K562 (cell line): ENCODE results near the gene CACNA2D4. TPM values are rescaled to one million over a fixed set of nuclear protein-coding genes. Genes with fewer than 3 reads are reported as not detected.

Experiments
- ATAC-seq: fragments of 200-7000 bp; cut with Tn5 transposase; 3 replicates; pipeline ENCODE4 v1.9.1; 2020; ENCODE audit warnings: moderate library complexity
- BruUV-seq: library from RNA; stranded (reverse); fragments of 400-500 nt; replicated peaks from 2 replicates; lab custom pipeline; 2021; lab: Mats Ljungman, UMichigan
- CTCF ChIA-PET: fragments of 300-600 bp; formaldehyde crosslinking; extraction: SDS; loops from one replicate; lab custom pipeline; 2021; ENCODE audit warnings: low intra/inter-chr PET ratio; lab: Yijun Ruan, JAX
- POLR2A ChIA-PET: fragments of 300-600, 350-650 bp; sonication (Branson Sonifier 250); formaldehyde crosslinking; extraction: SDS; loops from one replicate; lab custom pipeline; 2021; ENCODE audit warnings: antibody characterized with exemption, inconsistent platforms; lab: Yijun Ruan, JAX
- DNase-seq, 4 experiments: peaks; one replicate each; pipeline versions ENCODE4 v3.0.0 to v3.0.0-alpha.2; 2011 to 2018; ENCODE audit warnings: low spot score in 3 of 4, mixed read lengths in 3 of 4; ENCODE audit errors: extremely low read depth in 1 of 4
- FAIRE-seq: peaks from 2 replicates; lab custom pipeline; 2011; peaks lifted over from hg19 to GRCh38; lab: Jason Lieb, UNC
- H2AFZ ChIP-seq: 2 replicates; pipeline ENCODE4 v1.6.0; 2011; ENCODE audit warnings: low read depth, low read length, control low read depth, inconsistent platforms
- H3K27ac ChIP-seq: fragments of 200-600 bp; 3 replicates; pipeline ENCODE4 v1.8.0; 2011; ENCODE audit warnings: low read depth, mild to moderate bottlenecking, control low read depth, inconsistent platforms, low read length, moderate library complexity, mixed read lengths; ENCODE audit errors: extremely low read depth
- H3K27me3 ChIP-seq, 2 experiments: fragments of 300-600 bp in 1 of 2; 2 replicates in 1 of 2; 3 replicates in 1 of 2; pipeline versions ENCODE4 v1.6.0 to v1.8.0; 2011; ENCODE audit warnings: inconsistent platforms in 2 of 2, low read length in 2 of 2, mild to moderate bottlenecking in 1 of 2, mixed read lengths in 1 of 2, moderate library complexity in 1 of 2; ENCODE audit not compliant: control insufficient read depth in 2 of 2, insufficient read depth in 2 of 2
- H3K36me3 ChIP-seq: fragments of 300-600 bp; 3 replicates; pipeline ENCODE4 v1.8.0; 2011; ENCODE audit warnings: mild to moderate bottlenecking, low read length, inconsistent platforms; ENCODE audit not compliant: control insufficient read depth, insufficient read depth
- H3K4me1 ChIP-seq, 2 experiments: fragments of 200-600 bp in 1 of 2; replicated peaks in 1 of 2; 2 replicates in 1 of 2; 3 replicates in 1 of 2; pipeline versions ENCODE4 v1.5.1 to v1.8.0; 2011; ENCODE audit warnings: inconsistent platforms in 2 of 2, low read length in 2 of 2, mild to moderate bottlenecking in 1 of 2, mixed read lengths in 1 of 2, moderate library complexity in 1 of 2; ENCODE audit not compliant: control insufficient read depth in 2 of 2, insufficient read depth in 2 of 2
- H3K4me2 ChIP-seq: 2 replicates; pipeline ENCODE4 v1.6.1; 2011; ENCODE audit warnings: low read length, control low read depth, inconsistent platforms, mixed read lengths; ENCODE audit not compliant: insufficient read depth
- H3K4me3 ChIP-seq: fragments of 200-600 bp; sonication (generic), shearing (Covaris generic); 2 replicates; pipeline ENCODE4 v1.5.1; 2016; ENCODE audit warnings: control low read depth, inconsistent platforms
- H3K79me2 ChIP-seq: fragments of 200-600 bp; 3 replicates; pipeline ENCODE4 v1.8.0; 2011; ENCODE audit warnings: low read length, inconsistent platforms; ENCODE audit not compliant: control insufficient read depth, insufficient read depth
- H3K9ac ChIP-seq, 2 experiments: 2 replicates each; pipeline versions ENCODE4 v1.6.0 to v1.6.1; 2011; ENCODE audit warnings: low read depth in 2 of 2, low read length in 2 of 2, control low read depth in 1 of 2, inconsistent platforms in 1 of 2, mild to moderate bottlenecking in 1 of 2, mixed read lengths in 1 of 2; ENCODE audit not compliant: insufficient read depth in 1 of 2
- H3K9me1 ChIP-seq: one replicate; pipeline ENCODE4 v1.6.0; 2011; ENCODE audit warnings: inconsistent platforms, mild to moderate bottlenecking, low read length, moderate library complexity; ENCODE audit not compliant: control insufficient read depth, insufficient read depth
- H3K9me3 ChIP-seq: replicated peaks from 2 replicates; pipeline ENCODE4 v1.5.1; 2011; ENCODE audit warnings: low read depth, low read length, inconsistent platforms; ENCODE audit not compliant: control insufficient read depth, insufficient read depth
- H4K20me1 ChIP-seq: replicated peaks from 2 replicates; pipeline ENCODE4 v1.6.1; 2011; ENCODE audit warnings: low read length, inconsistent platforms, mixed read lengths; ENCODE audit not compliant: control insufficient read depth, insufficient read depth
- AFF4 ChIP-seq: sonication (generic); formaldehyde crosslinking; IDR thresholded peaks from 2 replicates; pipeline ENCODE4 v1.8.0; 2023; ENCODE audit warnings: mild to moderate bottlenecking, missing genetic modification reagents
- CREB3L1 ChIP-seq: fragments of 450-650 bp; IDR thresholded peaks from 2 replicates; pipeline ENCODE4 v1.6.1; 2014; ENCODE audit warnings: low read depth, mild to moderate bottlenecking, moderate library complexity, borderline replicate concordance
- DNMT1 ChIP-seq: fragments of 450-650 bp; IDR thresholded peaks from 2 replicates; pipeline ENCODE4 v1.6.1; 2016; ENCODE audit warnings: antibody characterized with exemption, mild to moderate bottlenecking
- HNRNPL ChIP-seq: fragments of 200-400 bp; formaldehyde crosslinking; IDR thresholded peaks from 2 replicates; pipeline ENCODE4 v1.6.1; 2017; ENCODE audit warnings: low read depth, mild to moderate bottlenecking, low read length
- HOXB6 ChIP-seq: fragments of 250-450 bp; sonication (Bioruptor Pico); IDR thresholded peaks from 2 replicates; pipeline ENCODE4 v1.5.1; 2022; ENCODE audit warnings: mild to moderate bottlenecking, borderline replicate concordance
- KHSRP ChIP-seq: fragments of 450-650 bp; IDR thresholded peaks from 2 replicates; pipeline ENCODE4 v1.6.1; 2017
- MBD2 ChIP-seq: sonication (generic); IDR thresholded peaks from 2 replicates; pipeline ENCODE4 v1.6.1; 2016; ENCODE audit warnings: low read depth, borderline replicate concordance
- NEUROD1 ChIP-seq: fragments of 150-350 bp; IDR thresholded peaks from 2 replicates; pipeline ENCODE4 v1.6.1; 2014; ENCODE audit warnings: borderline replicate concordance, low read length, low read depth; ENCODE audit not compliant: partially characterized antibody
- NR2F6 ChIP-seq: fragments of 450-650 bp; formaldehyde crosslinking; IDR thresholded peaks from 2 replicates; pipeline ENCODE4 v1.4.0; 2020; ENCODE audit warnings: mild to moderate bottlenecking
- POLR2B ChIP-seq: fragments of 450-650 bp; IDR thresholded peaks from 2 replicates; pipeline ENCODE4 v1.6.1; 2018; ENCODE audit warnings: low read depth; ENCODE audit not compliant: partially characterized antibody
- RBM15 ChIP-seq: fragments of 200-400 bp; formaldehyde crosslinking; IDR thresholded peaks from 2 replicates; pipeline ENCODE4 v1.6.1; 2018; ENCODE audit warnings: mild to moderate bottlenecking, low read length, moderate library complexity; ENCODE audit not compliant: insufficient read depth
- SMARCE1 ChIP-seq: fragments of 450-650 bp; IDR thresholded peaks from 2 replicates; pipeline ENCODE4 v1.7.1; 2016; ENCODE audit warnings: mild to moderate bottlenecking
- ZNF507 ChIP-seq: conservative IDR thresholded peaks from 2 replicates; pipeline ENCODE4 v1.6.1; 2017; ENCODE audit warnings: missing genetic modification characterization, missing compliant biosample characterization
- ZNF511 ChIP-seq: sonication (generic); formaldehyde crosslinking; IDR thresholded peaks from 2 replicates; pipeline ENCODE4 v1.8.0; 2022; ENCODE audit warnings: mild to moderate bottlenecking, missing genetic modification reagents
- WGBS: fragments of 100-300 bp; shearing (Covaris generic); methylation state at CpG from one replicate; pipeline ENCODE4 v1.1.6; 2016; ENCODE audit warnings: low coverage, mixed read lengths; ENCODE audit not compliant: insufficient coverage; ENCODE audit errors: missing lambda C conversion rate; 5-methylcytosine and 5-hydroxymethylcytosine counted together
- in situ Hi-C: fragments of 300-500 bp; cut with MboI; formaldehyde crosslinking; loops from 4 replicates; pipeline ENCODE4 v1.15.0; 2018; ENCODE audit warnings: inconsistent platforms, mixed read lengths
- intact Hi-C: fragments of 100-400 bp; cut with micrococcal nuclease; formaldehyde crosslinking; loops from 2 replicates; pipeline ENCODE4 v1.14.2; 2022
- polyA plus RNA-seq, 8 experiments: library from polyadenylated mRNA; depleted of rRNA in 4 of 8; stranded (reverse) in 5 of 8; unstranded in 3 of 8; fragments of >200 nt; fragmentation: Nextera tagmentation in 2 of 8; fragmentation: Illumina TruSeq in 1 of 8; extraction: Ambion mirVana in 2 of 8; extraction: Trizol in 1 of 8; gene quantifications; 2 replicates each; pipeline versions ENCODE4 v1.2.1 to v1.2.3, GENCODE V29; 2011 to 2014; ENCODE audit warnings: inconsistent platforms in 1 of 8, missing spikeins in 1 of 8
- total RNA-seq, 7 experiments: library from RNA; depleted of rRNA in 6 of 7; stranded (reverse); fragments of >200 nt in 6 of 7; fragmentation: Illumina TruSeq in 2 of 7; extraction: Trizol in 2 of 7; gene quantifications; 2 replicates each; pipeline versions ENCODE4 v1.2.1 to v1.2.3, GENCODE V29; 2011 to 2021; ENCODE audit warnings: low replicate concordance in 1 of 7

The CACNA2D4 gene
- total and polyA plus RNA-seq, 9 of the 15 experiments (the other 6 are each of a cell fraction or from before 2014, with no cell fraction given) = 0.04 to 0.69 (median 0.40) TPM; not detected in 3

GRCh38 chr12:1845427-1845826, 73.0 kb downstream of the CACNA2D4 start:
- ATAC-seq = no peak
- H4K20me1 ChIP-seq = no peaks in the 10 kb centered on the region
- no peak overlapping the region for H3K9ac ChIP-seq
- no peaks in the 10 kb centered on the region for H3K9me1 ChIP-seq
- DNase-seq = no peak
- no peak overlapping the region for H3K4me2 ChIP-seq
- in situ Hi-C loops (no loop called here), intact Hi-C loops (no loop called here)
- no peak overlapping the region for H2AFZ ChIP-seq
- no TSS peak for BruUV-seq
- CTCF ChIA-PET = no interaction called here
- no peak overlapping the region for H3K4me3 ChIP-seq
- peaks cover 0 to 7% of the 10 kb centered on the region in 2 experiments; a peak in 2 of 5 replicates for H3K4me1 ChIP-seq
- H3K27me3 ChIP-seq = peaks cover 30 to 53% of the 10 kb centered on the region in 2 experiments; a peak in 4 of 5 replicates
- TF ChIP-seq HNRNPL = no peak
- TF ChIP-seq AFF4 (CRISPR knock-in tag) = no peak
- TF ChIP-seq DNMT1 = no peak
- TF ChIP-seq NEUROD1 = no peak
- no peak for TF ChIP-seq ZNF507 (tag)
- no peak for TF ChIP-seq KHSRP
- TF ChIP-seq ZNF511 (CRISPR knock-in tag) = no peak
- no peak for TF ChIP-seq CREB3L1
- TF ChIP-seq MBD2 = no peak
- no peak for TF ChIP-seq RBM15
- TF ChIP-seq SMARCE1 = no peak
- TF ChIP-seq HOXB6 (CRISPR knock-in tag) = no peak
- TF ChIP-seq POLR2B = no peak
- no peak for TF ChIP-seq NR2F6 (CRISPR knock-in tag)
- H3K9me3 ChIP-seq = no peaks in the 10 kb centered on the region
- no peak overlapping the region for H3K27ac ChIP-seq
- no peaks in the 10 kb centered on the region for H3K36me3 ChIP-seq
- FAIRE-seq = no peak
- WGBS = 0% methylated on average over 10 of the region's 14 CpGs
- no peaks in the 10 kb centered on the region for H3K79me2 ChIP-seq
- POLR2A ChIA-PET = no interaction called here
